Erythroblast (primary cell): ENCODE measurements around the gene ZNRF3.

Experiments
- GATA1 ChIP-seq: IDR thresholded peaks from 2 replicates; pipeline ENCODE4 v1.6.1; 2011; ENCODE audit warnings: low read depth, mild to moderate bottlenecking, control low read depth, low read length, moderate library complexity
- POLR2A ChIP-seq: IDR thresholded peaks from 2 replicates; pipeline ENCODE4 v1.6.1; 2011; ENCODE audit warnings: mild to moderate bottlenecking, low read length

DNA sequence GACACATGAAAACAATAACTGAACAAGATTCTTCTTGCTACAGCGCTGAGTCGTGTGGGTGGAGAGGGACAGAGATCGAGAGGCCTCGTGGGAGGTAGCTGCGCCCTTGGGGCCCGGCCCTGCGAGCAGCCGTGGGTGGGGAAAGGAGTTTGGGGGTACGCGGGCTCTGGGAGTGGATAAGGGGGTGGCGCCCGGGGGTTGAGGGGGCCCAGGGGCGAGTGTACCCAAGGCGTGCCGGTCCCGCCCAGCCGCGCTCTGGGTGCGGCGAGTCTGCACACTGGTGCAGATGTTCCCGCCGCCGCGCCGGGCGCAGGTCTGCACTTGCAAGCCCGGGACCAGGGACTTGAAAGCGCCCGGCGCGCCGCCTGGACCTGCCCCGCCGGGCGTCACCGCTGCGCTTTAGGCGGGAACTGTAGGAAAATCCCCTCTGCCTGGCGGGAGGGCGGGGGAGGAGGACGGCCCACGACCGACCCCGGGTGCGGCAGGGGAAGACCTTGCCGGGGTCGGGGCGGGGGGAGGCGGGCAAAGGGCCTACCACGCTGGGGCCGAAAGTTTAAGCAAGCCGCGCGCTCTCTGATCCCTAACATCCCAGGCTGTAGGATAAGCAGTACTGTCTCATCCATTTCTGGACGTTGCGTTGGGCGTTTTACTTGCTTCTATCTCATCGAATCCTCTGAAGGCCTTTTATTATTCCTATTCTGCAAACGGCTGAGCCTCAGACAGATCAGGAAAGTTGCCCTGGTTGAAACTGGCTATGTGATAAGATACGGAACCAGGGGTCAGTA lies 188.1 kb downstream of the ZNRF3 start:
- TF ChIP-seq POLR2A (peak; percentile 52), GATA1 (no peak)
